ENCODE data around the gene TAF1C. TPM values are rescaled to one million over a fixed set of nuclear protein-coding genes. Genes with fewer than 3 reads are reported as not detected.
"Not testable (repeated sequence)": the region's sequence is repeated elsewhere in the genome, so short reads cannot be mapped to it uniquely, and the experiment has no call there.

The TAF1C gene, protein sequence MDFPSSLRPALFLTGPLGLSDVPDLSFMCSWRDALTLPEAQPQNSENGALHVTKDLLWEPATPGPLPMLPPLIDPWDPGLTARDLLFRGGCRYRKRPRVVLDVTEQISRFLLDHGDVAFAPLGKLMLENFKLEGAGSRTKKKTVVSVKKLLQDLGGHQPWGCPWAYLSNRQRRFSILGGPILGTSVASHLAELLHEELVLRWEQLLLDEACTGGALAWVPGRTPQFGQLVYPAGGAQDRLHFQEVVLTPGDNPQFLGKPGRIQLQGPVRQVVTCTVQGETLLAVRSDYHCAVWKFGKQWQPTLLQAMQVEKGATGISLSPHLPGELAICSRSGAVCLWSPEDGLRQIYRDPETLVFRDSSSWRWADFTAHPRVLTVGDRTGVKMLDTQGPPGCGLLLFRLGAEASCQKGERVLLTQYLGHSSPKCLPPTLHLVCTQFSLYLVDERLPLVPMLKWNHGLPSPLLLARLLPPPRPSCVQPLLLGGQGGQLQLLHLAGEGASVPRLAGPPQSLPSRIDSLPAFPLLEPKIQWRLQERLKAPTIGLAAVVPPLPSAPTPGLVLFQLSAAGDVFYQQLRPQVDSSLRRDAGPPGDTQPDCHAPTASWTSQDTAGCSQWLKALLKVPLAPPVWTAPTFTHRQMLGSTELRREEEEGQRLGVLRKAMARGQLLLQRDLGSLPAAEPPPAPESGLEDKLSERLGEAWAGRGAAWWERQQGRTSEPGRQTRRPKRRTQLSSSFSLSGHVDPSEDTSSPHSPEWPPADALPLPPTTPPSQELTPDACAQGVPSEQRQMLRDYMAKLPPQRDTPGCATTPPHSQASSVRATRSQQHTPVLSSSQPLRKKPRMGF
- polyA plus RNA-seq (2014; cell fraction: cytosol; rRNA removed), result 55.5 and 64.8 TPM in 2 replicates
- 308 and 445 TPM in 2 replicates for polyA plus RNA-seq (2014; cell fraction: nucleus; rRNA removed)

DNA sequence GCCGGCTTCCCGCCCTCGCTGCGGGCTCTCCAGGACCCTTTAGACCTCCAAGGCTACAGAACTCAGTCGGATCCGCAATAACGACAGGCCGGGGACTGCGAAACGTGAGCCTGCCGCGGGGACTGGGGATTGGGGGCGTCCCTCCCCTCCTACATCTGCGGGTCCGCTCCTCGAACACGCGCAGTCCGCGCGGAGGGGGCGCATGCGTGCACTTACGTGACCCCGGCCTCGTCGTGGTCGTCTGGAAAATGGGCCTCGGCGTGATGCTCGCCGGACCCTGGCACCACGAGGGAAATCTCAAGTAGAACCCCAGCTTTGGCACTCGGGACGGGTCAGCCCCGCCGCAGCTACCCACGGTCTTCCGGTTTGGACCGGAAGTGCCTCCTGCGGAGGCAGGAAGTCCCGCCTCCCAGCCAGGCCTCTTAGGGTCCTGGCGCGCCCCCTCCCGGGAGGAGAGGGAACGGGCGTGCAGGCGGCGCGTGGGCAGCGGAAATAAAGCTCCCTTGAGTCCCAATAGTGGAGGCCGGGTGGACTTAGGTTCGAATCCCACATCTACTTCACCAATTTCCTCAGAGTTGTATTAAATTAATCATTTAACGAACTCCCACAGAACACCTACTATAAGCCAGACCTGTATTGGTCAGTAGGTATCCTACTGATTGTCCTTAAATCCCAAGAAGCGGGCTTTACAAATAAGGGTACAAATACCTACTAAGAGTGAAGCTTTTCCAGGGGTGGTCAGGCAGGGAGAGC is at the start of gene TAF1C:
TAF1C (minus strand) TSS at position 373 of the 753 bp plus-strand sequence. CDS start 2,069 bp downstream, outside the sequence.
- DNase-seq (ENCODE audit: low spot score), result peak; percentile 96

DNA sequence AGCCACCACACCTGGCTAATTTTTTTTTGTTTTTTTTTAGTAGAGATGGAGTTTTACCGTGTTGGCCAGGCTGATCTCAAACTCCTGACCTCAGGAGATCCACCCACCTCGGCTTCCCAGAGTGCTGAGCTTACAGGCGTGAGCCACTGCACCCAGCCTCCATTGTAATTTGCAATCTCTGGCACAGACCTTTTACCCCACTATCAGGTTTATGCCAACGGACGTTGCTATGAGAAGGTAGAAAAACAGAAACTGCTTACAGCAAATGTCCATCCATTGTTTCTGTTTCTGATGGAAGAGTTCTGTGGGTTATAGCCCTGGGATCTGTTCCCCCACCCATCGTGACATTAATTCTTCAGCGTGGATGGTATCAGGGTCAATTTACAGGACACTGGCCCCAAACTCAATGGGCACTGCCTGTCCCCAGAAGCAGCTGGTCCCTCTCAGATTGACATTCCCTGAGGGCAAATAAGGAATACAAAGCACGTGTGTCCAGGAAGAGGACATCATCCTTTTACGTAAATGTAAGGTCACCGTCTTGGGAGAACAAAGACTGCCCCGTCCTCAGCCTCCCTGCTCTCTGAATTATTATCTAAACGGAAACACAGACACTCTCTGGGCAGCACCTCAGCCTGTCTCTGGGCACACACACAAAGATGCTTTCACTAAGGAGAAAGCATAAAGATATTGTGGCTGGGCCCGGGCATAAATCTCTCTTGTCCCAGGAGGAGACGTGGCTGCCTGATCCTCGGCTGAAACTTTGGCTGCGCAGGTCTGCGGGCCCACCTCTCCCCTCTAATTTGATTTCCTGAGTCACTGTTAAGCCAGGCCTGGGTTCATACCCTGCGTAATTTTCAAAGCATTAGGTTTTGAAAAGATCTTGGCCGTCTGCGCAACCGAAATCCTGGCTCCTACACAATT is 47.7 kb upstream of the TAF1C start:
- peak; percentile 66 for DNase-seq (ENCODE audit: low spot score)

DNA sequence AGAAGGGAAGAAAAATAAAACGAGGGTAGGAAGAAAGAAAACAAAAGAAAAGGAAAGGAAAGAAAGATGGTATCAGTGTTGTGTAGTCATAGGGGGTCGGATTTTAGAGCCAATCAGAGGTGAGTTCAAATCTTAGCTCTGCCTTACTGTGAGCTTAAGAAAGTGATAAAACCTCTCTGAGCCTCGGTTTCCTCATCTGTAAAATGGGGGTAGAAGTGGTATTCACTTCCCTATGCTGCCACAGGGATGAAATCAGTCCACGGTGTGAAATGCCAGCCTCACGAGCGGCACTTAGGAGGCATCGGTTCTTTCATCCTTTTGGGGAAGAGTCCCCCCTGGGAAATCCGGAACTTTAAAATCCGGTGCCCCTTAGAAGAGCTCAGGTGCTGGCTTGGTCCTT is 46.9 kb upstream of the TAF1C start:
- no peak for DNase-seq (ENCODE audit: low spot score)

DNA sequence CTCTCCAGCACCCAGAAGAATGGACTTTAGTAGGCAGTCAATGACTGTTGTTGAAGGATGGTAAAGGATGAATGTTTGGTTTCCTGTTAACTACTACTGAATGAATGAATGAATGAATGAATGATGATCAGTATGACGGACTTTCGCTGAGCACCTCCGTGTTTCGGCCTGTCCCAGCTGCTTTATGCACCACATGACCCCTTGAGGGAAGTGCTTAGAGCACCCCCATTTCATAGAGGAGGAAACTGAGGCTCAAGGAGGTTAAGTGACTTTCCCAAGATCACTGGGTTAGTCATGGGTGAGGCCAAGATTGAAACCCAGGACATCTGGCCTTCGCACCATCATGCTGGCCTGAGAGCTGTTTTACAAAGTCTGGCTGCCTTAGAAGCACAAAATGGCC is 46.1 kb upstream of the TAF1C start:
- DNase-seq (ENCODE audit: low spot score), result no peak

DNA sequence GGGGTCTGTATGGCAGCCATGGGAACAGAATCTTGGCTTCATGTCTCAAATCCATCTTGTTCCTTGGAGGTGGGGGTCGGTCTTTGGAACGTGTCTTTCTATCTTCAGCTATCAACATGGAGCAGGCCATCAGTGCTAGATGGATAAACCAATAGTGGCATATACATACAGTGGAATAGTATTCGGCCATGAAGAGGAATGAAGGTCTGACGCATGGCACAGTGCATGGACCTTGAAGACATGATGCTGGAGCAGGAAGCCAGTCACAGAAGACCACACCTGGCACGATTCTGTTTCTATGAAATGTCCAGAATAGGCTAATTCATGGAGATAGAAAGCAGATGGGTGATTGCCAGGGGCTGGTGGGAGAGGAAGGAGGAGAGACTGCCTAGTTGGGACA is 45.2 kb upstream of the TAF1C start:
- no peak for DNase-seq (ENCODE audit: low spot score)

DNA sequence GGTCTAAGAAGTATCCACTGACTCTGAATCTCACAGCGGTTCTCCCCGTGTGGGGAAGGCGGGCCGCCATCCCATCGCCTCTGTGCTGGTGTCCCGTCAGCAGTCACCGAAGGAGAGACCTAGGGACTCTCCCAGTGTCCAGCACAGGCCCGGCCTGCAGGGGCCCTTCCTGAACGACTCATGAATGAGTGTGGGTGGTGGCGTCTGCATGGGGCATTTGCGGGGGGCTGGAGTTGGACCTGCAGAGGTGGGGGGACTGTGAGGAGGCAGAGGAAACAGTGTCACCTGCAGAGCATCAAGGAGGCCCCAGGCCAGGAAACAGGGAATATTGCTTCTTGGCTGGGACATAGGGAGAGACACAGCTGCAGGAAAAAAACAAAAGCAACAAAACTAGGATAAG is 42.6 kb upstream of the TAF1C start:
- DNase-seq (ENCODE audit: low spot score), result no peak

DNA sequence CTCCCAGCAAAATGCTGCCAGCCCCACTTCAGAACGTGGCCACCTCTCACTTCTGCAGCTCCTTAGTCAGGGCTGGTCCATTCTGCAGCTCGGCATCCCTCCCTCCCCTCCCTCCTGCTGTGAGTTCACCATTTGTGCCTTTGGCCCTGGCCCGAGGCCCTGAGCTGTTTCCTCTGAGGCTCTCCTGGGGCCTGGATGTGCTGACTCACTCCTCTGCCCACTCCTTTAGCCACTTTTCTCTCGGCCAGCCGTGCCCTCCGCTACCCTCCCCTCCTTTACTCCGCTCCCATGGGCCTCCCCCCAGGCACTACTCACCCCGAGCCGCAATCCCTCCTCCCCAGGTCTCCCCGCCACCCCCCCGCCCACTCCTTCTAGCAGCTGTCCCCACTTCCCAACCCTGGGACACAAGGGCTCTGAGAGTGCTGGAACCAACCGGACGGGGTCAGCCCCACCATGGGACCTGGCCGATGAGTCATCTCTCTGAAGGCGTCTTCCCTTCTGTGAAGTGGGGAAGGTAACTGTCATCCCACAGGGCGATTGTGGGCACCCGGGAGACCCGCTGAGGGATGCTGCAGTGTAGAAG is 41.5 kb upstream of the TAF1C start:
- no peak for DNase-seq (ENCODE audit: low spot score)

DNA sequence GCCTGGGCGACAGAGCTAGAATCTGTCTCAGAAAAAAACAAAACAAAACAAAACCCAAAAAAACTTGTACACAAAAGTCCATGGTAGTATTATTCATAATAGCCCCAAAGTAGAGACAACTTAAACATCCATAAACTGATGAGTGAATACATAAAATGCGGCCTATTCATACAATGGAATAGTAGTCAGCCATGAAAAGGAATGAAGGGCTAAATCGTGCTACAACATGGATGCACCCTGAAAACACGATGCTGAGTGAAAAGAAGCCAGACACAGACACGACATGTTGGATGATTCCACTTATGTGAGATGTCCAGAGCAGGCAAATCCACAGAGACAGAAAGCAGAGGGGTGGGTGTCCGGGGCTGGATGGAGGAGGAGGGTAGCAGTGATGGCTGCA is 40.7 kb upstream of the TAF1C start:
- no peak for DNase-seq (ENCODE audit: low spot score)

DNA sequence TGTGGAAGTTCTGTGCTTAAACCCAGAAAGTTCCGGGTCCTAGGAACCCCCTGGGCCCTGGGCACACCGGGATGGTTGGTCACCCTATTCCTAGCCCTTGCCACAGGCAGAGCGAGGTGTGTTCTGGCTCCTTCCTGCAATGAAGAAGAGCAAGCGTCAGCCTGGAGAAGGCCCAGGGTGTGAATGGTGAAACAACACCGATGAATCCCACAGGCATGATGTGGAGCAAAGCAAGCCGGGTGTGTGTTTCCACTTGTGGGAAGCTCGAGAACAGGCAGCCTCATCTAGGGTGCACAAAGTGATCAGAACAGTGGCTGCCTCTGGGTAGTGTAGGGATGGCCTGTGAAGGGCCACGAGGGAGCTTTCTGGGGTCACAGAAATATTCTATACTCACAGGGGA is 39.2 kb upstream of the TAF1C start:
- no peak for DNase-seq (ENCODE audit: low spot score)

DNA sequence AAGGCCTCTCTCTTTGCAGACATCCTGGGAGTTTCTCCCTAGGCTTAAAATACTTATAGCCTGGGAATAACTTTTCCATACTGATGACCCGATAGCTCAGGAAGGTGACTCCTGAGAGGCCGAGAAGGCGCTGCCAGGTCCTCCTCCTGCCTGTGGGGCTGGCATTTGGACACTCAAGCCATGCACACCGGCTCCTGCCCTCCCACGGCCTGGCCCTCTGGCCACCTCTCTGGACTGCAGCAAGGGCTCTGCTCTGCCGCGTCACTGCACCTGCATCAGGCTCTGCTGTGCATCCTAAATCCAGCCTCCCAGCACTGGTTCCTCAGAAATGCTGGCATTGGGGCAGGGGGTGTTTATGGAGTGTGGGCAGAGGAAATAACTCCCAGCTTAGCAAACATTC is 38.7 kb upstream of the TAF1C start:
- no peak for DNase-seq (ENCODE audit: low spot score)

DNA sequence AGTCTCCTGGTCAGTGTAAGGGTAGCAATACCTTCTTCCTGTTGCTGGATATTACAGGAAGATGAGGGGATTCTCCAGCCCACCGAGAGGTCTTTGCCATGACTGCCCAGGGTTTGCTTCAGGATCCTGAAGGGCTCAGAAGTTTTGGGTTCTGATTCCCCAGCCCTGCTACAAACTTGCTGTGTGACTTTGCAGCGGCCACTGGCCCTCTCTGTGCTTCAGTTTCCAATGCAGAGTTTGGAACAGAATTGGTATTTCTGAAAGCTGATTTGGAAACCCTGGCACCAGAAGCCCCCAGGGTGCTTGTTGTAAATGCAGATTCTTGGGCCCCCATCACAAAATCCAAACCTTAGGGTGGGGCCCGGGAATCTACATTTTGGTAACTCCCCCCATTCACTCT is 38.3 kb upstream of the TAF1C start:
- DNase-seq (ENCODE audit: low spot score), result no peak

DNA sequence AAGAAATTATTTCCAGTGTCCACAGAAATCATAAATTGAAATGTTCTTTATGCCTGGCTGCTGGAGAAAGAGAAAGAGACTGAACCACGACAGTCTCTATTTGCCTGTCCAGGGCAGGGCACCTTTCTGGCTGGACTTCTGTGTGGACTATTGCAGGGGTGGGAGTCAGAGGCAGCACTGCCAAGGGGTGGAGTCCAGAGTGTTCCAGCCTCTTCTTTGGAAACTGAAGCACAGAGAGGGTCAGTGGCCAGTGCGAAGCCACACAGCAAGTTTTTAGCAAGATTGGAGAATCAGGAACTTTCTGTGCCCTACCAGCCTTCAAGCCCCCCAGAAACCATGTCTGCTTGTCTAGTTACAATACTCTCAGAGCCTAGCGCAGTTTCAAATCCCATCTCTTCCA is 37.7 kb upstream of the TAF1C start:
- no peak for DNase-seq (ENCODE audit: low spot score)

DNA sequence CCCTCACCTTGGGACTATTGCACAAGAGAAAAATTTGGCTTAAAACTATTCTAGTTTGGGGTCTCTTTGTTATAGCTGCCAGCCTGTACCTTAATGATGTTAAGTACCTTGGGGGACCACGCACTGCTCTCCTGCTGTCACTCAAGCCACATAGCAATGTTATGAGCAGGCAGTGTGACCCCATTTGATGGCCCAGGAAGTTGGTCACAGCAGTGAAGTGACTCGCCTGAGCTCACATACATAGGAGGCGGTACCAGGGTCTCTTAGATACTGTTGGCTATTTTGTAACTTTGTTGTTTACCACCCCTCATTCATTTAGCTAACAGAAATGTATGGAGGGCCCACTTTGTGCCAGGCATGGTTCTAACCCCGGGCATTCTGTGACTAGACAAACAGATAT is 36.6 kb upstream of the TAF1C start:
- DNase-seq (ENCODE audit: low spot score), result no peak

DNA sequence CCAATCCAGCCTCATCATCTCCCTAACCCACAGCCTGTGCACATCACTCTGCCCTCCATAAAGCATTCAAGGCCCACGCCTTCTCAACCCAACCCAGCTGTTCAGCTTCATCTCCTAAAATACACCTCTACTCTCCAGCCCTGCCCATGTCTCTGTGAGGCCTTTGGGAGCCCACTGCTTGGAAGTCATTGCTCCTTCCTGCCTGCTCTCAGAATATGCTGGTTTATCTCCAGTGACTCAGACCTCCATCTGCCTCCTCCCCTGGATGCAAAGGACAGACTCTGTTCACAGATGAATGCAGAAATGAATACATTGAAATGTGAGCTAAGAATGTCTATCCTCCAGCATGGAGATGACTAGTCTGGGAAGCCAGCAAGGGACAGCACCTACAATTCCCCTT is 34.0 kb upstream of the TAF1C start:
- no peak for DNase-seq (ENCODE audit: low spot score)

DNA sequence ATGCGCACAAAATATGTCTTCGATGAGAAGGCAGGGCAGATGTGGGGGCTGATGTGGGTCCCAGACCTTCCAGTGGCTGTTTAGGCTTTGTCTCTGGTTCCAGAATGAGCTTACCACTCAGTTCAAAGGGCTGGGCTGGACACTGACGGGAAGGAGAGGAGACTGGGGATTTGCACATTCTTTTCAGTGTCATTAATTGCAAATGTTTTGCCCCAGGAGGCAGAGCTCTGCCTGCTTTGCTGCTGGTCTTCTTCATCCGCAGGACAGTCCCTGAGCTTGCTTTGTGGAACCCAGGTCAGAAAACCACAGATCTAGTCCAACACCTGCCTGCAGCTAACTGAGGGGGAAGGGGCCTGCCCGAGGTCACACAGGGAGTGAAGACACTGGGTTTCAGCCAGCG is 32.1 kb upstream of the TAF1C start:
- no peak for DNase-seq (ENCODE audit: low spot score)

DNA sequence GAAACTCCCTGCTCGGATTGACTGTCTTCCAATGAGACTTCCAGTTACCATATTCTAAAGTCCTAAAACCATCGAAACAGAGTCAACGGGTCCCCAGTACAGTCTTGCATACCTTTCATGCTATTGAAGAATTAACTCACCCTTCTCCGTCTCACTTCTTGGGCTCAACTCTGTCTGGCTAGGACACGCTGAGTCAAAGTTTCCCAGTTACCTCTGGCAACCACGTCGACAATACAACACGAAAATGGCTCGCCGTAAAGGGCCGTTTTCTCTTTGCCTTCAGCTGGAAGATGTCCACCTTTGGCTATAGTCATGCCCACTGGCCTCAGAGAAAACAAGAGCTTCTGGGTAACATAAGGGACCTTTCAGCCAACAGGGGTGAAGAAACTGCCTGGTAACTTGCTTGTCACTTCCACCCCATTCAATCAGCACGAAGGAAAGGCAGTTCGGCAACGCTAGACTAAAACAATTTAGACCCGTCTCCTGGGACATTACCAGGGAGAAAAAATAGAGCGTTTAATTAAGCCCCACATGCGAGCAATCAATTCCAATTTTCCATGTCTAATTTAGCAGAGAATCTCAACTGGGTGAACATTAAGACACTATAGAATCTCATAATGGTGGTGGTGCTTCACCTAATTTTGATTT is 31.4 kb upstream of the TAF1C start:
- no peak for DNase-seq (ENCODE audit: low spot score)

DNA sequence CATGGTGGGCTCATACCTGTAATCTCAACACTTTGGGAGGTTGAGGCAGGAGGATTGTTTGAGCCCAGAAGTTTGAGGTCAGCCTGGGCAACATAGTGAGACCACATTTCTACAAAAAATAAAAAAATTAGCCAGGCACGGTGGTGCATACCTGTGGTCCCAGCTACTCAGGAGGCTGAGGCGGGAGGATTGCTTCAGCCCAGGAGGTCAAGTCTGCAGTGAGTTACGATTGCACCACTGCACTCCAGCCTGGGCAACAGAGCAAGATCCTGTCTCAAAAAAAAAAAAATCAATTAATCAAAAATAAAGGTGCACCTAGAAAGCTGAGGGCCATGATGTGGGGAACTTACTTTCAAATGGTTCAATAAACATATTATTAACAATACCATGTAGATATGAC is 29.3 kb upstream of the TAF1C start:
- DNase-seq (ENCODE audit: low spot score), result not testable (repeated sequence)

DNA sequence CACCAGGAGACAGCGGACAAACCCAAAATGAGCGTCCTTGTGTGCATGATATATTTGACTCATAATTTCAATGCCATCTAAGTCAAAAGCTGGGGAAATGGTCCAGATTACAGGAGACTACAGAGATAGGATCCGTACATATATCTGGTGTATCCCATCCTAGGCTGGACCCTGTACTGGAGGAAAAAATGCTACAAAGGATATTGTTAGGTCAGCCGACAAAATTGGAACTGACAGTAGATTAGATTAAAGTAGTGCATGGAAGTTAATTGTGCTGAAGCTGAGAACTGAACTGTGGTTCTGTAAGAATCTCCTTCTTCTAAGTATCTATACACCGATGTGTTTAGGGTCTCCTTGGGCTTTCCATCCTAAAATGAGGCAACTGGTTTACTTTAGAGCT is 28.7 kb upstream of the TAF1C start:
- DNase-seq (ENCODE audit: low spot score), result peak; percentile 96

DNA sequence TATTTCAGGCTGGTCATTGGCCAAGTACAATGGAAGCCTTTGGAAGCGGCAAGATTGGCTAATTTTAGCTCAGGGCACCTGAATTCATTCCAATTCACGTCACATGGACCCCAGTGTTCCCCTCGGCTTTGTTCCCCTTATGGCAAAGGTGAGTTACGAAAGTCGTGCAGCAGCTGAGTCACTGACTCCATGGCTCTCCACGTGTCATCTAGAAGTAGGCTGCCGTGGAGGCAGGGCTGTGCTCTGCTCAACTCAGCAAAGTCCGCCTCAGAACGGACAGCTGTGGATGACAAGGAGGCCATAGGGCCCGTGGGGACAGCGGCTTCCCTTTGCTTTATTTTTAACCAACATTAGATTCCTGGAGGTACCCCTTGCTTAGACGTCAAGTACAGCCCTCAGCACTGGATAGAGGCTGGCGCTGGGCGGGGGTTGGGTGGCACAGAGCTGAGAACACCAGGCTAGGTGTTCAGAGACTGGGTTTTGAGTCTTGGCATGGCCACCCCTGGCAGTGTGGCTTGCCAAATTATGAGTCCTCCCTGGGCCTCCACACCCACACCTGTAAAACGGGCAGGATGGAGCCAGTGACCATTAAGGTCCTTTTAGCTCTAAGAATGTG is 27.7 kb upstream of the TAF1C start:
- DNase-seq (ENCODE audit: low spot score), result no peak

DNA sequence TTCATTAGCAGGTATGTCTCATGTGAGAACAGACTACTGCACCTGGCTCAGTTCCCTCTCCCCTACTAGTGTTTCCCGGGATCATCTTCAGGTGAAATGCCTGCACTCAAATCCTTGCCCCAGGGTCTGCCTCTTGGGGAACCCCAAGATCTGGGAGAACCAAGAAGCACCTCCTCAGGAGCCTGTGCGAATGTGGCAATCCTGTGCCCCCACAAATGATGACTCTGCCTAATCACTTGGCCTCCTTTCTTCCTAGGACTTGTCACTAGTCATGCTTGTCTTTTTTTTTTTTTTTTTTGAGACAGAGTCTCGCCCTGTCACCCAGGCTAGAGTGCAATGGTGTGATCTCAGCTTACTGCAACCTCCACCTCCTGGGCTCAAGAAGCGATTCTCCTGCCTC is 25.8 kb upstream of the TAF1C start:
- no peak for DNase-seq (ENCODE audit: low spot score)

All from SK-N-DZ (cell line).